Heart left ventricle (tissue), 13 donors: ENCODE data around the gene S100A11.

Source experiments
- POLR2A ChIP-seq, 2 donors: fragments of 450-650 bp; IDR thresholded peaks; one replicate each; pipeline ENCODE4 v1.6.1; 2017; ENCODE audit warnings: antibody characterized with exemption in 2 of 2, mild to moderate bottlenecking in 2 of 2, moderate library complexity in 2 of 2
- TF ChIP-seq, protein P1 (sequence below), 12 donors: fragments of 200-600 bp; sonication (generic) in 4 of 12; IDR thresholded peaks; one replicate each; pipeline versions ENCODE4 v1.5.0 to v1.8.0; 2018 to 2022; ENCODE audit warnings: antibody characterized with exemption in 12 of 12, mild to moderate bottlenecking in 5 of 12
- donor health status: ischemic (EF 13 %, LVEDD 7.1; RV severe dilation, severe dysfunction).
- donor health status: DM: no; HTN: yes; CAD: no.
- donor health status: DM: no; HTN: no; CAD: no.
- donor health status: ischemic (EF 25% LVEDD 6.9; RV normal size, moderate dysfunction).
- donor health status: ischemic (EF 25% LVEDD 5.7; RV mildly dilated, moderate dysfunction).
- donor health status: ischemic (EF 35%, LVEDD 5.7; RV mildly dilated, moderate dysfunction).
- donor health status: nonischemic (EF 11% LVEDD 7.7; RV severe dilation, severe dysfunction).
- donor health status: DM: yes; HTN: yes; CAD: no.
- donor health status: PGD.
- donor health status: ischemic (EF 29% LVEDD 5.4; RV normal size, mild dysfunction).
- donor health status: nonischemic (EF 23%, LVEDD 6.1; RV moderate dilation, normal function).

DNA sequence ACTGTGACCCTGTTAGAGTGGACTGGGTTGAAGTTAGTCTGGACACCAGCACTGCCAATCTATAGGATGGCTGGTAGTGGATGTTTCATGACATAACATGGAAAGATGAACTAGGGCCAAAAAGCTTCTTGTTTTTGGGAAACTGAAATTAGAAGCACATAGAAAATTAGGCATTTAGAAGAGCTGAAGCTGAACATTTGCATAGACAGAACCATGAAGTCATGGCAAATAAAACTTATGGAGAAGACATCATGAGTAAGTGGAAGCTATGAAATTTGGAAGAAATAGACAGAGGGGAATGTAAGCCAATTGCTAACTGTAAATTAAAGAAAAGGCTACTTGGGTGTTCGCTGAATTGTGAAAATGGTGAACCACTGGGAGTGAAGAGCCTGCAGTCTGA lies 2.7 kb upstream of the S100A11 start:
- no peak for TF ChIP-seq POLR2A (IDR thresholded peaks at IDR 0.05)
- TF ChIP-seq, protein P1, sequence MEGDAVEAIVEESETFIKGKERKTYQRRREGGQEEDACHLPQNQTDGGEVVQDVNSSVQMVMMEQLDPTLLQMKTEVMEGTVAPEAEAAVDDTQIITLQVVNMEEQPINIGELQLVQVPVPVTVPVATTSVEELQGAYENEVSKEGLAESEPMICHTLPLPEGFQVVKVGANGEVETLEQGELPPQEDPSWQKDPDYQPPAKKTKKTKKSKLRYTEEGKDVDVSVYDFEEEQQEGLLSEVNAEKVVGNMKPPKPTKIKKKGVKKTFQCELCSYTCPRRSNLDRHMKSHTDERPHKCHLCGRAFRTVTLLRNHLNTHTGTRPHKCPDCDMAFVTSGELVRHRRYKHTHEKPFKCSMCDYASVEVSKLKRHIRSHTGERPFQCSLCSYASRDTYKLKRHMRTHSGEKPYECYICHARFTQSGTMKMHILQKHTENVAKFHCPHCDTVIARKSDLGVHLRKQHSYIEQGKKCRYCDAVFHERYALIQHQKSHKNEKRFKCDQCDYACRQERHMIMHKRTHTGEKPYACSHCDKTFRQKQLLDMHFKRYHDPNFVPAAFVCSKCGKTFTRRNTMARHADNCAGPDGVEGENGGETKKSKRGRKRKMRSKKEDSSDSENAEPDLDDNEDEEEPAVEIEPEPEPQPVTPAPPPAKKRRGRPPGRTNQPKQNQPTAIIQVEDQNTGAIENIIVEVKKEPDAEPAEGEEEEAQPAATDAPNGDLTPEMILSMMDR (IDR thresholded peaks at IDR 0.05): no peak
